ENCODE results near the gene CIDEA.
"Not testable (repeated sequence)": the region's sequence is repeated elsewhere in the genome, so short reads cannot be mapped to it uniquely, and the experiment has no call there.

Gene CIDEA

DNA sequence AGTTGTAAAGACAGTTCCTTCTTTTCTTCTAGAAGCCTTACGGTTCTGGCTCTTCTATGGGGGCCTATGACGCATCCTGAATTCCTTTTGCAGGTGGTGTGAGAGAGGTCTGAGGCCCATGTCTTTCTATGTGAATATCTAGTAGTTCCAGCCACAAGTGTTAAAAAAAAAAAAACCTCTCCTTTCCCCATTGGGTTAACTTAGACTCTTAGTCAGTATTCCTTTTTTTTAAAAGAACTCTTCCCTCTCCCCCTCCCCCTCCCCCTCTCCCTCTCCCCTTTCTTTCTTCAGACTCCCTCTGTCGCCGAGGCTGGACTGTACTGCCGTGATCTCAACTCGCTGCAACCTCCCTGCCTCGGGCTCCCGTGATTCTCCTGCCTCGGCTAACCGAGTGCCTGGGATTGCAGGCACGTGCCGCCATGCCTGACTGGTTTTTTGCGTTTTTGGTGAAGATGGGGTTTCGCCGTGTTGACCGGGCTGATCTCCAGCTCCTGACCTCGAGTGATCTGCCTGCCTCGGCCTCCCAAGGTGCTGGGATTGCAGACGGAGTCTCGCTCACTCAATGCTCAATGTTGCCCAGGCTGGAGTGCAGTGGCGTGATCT lies 11.4 kb upstream of the CIDEA start:
- no peak for DNase-seq

DNA sequence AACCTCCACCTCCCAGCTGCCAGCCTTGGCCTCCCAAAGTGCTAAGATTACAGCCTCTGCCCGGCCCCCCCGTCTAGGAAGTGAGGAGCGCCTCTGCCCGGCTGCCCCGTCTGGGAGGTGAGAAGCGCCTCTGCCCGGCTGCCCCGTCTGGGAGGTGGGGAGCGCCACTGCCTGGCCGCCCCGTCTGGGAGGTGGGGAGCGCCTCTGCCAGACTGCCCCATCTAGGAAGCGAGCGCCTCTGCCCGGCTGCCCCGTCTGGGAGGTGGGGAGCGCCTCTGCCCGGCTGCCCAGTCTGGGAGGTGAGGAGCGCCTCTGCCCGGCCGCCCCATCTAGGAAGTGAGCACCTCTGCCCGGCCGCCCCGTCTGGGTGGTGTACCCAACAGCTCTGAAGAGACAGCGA lies 10.9 kb upstream of the CIDEA start:
- DNase-seq: not testable (repeated sequence)

DNA sequence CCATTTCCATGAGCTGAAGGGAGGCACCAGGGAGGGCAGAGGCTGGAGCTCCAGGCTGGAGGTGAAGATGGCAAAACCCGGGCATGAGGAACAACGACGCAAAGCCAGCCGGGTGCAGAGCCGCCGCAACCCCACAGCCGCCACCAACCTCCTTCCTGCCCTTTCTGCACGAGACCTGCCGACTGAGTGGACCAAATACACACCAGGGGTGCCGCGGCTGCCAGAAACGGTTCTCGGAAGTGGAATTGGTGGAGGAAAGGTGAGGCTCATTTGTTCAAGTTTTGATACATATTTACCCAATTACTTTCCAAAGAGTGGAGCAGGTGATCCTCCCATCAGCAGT lies 8.4 kb upstream of the CIDEA start:
- DNase-seq: no peak

DNA sequence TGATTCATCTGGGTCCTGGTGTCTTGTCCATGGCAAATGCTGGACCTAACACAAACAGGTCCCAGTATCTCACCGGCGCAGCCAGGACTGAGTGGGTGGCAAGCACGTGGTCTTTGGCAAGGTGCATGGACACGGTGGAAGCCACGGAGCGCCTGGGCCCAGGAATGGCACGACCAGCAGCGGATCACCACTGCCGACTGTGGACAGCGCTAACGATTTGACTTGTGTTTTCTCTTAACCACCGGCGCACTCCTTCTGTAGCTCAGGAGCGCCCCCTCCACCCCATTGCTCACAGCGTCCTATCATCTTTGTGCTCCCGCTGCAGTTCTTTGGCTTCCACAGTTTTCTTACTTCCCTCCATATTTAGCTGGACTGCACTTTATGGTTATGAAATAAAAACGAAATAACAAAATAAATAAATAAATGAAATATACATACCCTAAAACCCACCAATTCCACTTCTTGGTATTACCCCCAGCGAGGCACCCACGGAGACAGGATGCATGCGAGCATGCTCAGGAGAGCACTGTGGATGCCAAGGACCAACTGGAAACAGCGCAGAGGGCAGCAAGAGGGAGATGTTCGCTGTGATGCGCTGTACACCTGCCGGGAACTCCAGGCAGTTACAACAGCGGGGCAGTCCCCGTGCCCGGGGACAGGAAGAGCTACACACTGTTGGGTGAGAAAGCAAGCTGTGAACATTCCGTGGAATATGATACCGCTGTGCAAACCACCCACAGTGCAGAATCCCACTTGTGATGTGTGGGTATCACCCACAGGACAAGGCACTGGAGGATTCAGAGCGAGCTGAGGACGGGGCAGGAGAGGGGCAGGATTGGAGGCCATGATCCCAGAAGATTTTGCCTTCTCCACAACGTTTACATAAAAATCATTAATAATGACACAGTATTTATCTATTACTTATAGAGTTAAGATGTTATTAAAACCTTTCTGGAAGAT lies 7.0 kb upstream of the CIDEA start:
- DNase-seq: no peak

DNA sequence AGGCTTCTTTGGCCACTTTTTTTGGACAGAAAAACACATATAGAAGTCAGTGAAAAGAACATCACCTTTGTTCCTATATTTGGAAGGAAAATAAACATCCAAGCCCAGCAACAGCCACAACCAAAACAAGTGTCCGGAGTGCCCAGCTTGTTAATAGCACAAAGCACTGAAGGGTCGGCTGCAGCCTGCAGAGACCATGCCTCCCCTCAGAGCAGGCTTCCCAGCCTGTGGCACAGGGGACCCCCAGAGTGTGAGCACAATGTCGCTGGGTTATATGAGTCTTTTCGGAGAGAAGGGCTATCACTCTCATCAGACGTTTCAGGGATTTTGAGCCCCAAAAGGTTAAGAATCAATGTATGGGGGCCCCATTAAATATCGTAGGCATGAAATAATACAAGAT lies 6.2 kb upstream of the CIDEA start:
- DNase-seq: no peak

DNA sequence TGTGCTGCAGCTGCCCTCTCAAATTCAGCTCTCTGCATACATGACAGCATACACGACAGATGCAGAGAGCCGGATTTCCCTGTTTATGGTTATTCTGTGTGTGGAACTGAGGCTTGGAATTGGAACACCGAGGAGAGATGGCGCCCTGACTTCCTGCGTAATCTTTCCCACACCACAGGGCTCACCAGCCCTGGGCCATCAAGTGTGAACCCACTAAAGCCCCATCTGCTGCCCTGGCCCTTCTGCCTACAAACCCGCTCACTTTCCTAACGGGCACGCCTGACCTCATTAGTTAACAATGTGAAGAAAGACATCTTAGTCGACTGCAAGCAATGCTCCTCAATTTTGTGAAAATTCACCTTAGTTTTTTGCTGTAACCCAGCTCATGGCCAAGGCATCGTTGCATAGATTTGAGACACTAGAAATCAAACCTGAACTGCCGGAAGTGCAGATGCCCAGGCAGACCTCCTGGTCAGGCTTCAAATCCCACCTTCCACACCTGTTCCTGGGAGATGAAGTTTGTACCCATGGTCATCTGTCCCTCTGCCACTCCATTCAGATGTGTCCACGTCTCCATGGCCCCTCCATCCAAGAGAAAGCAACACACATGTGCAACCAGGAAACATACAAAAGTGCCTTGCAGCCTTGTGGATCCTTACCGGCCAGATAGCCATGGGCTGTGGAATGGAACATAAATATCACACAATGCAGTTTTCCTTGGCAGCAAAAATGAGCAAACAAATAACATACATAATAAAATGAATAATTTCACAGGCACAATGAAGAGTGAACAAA lies 5.0 kb upstream of the CIDEA start:
- no peak for DNase-seq

DNA sequence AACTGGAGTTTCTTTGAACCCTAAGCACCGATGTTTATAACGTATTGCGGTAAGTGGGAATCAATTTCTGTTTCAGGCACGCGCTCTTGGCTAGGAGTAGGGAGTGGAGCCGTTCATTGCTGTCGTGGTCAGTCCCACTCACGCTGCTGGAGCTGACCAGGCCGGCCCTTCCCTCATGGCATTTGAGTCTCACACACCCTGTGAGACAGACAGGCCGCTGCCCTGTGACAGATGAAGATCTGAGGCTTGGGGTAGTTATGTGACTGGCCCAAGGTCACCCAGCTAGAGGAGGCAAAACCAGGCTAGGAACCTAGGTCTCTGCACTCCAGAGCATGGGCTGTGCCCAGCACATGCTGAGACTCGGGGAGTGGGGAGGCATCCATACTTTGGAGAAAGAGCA lies 2.9 kb upstream of the CIDEA start:
- DNase-seq: no peak

DNA sequence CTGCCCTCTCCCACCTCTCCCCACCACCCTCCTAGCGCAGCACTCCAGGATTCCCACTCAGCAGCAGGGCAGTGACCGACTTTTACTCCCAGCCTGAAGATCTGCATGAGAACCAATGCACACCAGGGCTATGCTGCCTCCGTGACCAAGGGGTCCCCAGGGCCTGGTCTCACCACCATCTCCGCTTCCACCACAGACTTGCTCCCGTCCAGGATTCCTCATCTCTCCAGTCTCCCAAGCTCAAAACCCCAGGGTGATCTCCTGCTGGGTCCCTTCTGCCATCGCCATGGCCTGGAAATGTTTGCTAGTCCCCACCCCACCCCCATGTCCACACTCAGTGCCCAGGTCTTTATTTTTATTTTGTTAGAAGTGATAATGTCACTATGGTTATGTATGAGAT lies 2.1 kb upstream of the CIDEA start:
- no peak for DNase-seq

DNA sequence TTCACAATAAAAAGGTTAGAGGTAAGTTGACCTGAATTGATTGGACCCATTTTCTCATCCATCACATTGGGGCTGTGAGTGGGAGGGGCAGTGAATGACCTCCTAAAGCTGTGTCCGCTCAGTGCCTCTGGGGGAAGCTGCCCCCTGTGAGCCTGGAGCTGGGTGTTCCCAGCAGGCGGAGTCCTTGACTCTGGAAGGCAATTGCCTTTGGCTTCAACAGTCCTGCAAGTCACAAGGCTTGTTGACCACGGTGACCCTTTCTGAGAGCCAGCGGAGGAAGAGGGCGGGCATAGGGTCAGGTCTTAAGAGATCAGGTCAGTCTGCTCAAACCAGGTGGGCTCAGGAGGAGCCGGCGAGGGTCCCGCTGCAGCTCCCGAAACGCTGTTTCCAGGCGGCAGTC lies 1.1 kb upstream of the CIDEA start:
- DNase-seq: no peak

DNA sequence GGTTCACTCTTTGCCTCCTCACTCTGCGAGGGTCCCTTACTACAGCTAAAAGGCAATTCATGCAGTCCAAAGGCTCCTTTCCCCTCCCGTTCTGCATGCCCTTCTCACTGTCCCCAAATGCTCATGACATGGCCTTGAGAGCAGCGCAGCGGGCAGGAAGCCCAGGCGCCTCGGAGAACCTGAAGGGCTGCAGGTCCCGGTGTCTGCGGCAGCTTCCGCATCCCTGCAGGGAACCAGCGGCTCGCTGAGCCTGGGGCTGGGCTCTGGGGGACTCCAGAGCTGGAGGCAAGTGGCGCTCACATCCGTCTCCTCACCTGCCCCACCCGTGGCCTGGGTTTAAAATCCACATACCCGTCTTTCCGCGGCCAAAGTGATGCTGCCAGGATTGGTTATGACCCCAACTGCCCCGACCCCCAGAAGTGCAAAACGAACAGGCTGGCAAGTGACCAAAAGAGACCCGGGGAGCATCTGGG lies 462 bp upstream of the CIDEA start:
- no peak for DNase-seq

DNA sequence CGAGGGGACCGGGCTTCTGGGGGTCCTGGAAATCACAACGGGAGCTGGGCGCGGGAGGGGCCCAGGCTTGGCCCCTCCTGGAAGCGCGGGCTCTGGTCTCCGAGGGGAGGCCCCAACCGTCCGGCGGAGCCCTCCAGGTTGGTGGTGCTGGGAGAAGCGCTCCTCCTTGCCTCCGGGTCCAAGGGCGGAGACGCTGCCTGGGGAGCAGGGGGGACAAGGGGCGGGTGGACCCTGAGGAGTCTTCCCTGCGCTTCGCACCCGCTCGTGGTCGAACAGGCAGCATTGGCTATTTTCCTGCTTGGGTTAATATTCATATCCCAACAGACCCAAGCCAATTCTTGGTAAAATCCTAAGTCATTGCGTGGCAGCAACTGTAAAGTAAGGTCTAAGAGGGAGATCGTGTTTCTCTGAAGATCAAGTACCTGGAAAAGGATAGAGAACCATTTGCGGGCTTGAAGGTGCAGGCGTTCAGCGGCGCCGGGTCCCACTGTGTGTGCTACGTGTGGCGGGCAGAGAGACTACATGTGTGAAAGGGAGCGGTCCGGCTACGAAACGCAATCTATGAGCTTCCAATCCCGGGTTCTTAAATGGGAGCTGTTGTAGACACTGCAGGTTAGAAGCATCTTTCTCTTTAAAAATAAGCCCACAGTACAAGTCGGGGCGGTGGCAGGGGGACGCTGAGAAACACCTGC lies 805 bp downstream of the CIDEA start:
- no peak for DNase-seq

DNA sequence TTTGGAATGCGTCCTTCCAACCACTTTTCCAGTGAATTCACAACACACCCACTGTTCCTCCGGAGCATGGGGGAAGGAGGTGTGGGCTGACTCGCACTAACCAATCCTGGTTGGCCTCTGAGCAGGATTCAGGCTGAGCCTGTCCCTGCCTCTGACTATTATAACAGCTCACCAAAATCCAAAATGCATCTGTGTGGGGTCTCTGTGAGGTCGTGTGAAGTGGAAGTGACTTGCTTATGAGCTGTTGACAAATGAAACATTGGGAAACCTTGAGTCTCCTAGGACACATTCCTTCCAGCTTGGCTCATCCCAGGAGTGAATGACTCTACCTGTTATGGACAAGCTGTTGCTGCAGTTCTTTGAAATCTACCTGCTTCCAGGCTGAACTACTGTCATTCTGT lies 1.5 kb downstream of the CIDEA start:
- DNase-seq: no peak

DNA sequence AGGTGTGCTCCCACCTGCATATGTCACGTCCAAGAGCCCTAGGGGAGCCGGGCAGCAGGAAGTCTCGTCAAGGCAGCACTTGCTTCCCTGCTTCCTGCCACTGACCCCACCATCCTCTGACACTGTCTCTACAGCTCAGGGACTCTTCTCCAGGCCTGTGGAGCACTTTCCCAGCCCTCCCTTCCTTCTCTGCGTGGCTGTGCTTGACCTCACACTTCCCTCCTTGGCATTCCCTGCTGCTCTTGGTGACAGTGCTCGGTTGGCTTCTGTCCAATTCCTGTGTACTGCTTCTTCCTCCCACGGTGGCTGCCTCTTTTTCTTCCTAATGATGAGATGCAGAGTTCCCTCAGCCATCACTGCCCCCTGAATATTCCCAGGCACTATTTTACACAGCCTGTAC lies 2.8 kb downstream of the CIDEA start:
- no peak for DNase-seq

DNA sequence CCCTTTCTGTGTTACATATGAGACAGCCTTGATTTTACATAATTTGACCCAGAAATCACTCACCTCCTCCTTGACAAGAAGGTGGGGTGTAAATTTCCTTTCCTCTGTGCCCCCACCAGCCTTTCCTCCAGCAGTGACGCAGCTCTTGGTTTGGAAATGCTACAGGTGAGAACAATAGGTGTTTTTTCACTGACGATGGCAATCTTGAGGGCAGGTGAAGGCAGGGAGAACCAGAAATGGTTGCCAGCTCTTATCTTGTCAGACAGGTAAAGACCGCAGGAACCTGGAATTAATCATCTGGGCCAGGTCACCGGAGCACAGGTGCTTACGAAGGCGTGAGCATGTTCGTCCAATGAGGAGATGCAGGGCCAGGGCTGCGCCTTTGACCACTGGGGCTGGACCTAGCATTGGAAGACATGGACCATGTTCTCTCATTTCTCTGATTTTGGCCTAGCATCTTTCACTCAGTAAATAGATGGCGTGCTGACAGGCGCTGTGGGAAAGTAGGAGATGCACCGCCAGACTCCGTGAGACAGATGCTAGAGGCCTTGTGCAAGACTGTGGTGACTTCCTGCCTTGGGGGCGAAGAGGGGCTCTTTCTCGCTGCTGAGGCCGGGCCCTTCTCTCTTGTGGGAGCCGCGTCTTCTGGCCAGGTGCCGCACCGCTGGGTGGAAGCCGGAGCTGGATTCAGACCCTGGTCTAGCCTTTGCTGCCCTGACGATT lies 4.0 kb downstream of the CIDEA start:
- DNase-seq: no peak

DNA sequence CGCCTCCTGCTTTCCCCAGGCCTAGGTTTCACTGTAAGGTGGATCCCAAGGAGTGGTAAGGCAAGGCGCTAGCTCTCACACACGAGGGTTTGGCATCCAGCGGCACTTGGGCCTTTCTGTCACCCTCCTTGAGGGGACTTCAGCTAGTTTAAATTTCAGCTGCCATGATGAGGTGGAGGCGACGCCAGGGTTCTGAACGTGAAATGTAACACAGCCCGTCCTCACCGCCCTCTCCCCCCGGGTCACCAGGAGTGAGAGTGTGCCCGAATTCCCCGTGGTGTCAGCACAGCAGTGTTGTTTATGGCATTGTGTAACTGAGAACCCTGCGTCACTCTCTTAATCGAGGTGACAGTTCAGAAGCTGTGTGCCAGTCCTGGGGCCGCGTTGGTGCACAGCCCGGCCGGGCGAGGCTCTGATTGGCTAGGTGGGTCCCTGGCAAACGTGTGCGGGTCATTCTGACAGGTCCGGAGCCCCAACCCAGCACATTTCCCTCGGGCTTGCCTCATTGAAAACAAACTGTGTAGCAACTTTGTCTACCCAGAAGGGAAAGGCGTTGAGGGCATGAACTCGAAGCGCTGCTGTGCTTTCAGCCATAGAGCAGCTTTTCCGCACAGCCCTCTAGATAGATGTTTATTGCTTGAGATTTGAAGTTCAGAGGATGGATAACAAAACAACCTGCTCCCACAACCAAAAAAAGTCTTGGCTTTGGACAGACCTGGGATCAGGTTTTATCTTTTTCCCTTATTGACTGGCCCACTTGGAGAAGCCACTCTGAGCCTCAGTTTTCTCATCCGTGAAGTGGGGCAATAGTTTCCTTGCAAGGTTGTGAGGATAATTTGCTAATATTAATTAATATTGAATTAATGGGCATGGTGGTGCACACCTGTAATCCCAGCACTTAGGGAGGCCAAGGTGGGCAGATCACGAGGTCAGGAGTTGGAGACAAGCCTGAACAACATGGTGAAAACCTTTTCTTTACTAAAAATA lies 4.9 kb downstream of the CIDEA start:
- DNase-seq: no peak

DNA sequence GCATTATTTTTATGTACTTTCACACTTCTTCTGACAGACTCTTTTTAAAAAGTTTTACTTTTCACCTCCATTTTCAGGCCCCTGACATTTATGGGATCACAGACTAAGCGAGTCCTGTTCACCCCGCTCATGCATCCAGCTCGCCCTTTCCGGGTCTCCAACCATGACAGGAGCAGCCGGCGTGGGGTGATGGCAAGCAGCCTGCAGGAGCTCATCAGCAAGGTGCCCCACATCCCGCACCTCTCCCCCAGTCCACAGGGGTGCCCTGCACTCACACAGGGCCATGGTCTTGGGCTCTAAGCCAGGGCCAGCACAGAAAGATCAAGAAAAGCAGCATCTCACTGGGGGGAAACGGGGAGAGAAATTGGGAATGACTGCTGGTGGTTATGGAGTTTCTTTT lies 8.6 kb downstream of the CIDEA start:
- DNase-seq: no peak

DNA sequence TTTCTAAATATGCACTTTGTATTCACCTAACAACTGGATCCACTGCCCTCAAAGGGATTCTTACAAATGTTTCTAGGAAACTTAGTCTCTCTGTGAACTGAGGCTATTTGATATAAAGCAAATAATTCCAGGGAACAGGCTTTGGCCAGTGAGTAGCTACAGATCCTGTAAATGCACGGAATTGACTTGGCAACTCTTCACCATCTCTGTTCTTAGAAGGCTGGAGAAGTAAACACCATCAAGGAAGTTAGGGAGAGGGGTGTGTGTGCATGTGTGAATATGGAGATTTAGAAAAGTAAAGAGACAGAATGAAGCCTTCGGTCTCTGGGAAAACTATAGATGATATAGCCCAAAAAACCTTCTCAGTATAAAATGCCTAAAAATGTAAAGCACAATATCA lies 10.7 kb downstream of the CIDEA start:
- no peak for DNase-seq

DNA sequence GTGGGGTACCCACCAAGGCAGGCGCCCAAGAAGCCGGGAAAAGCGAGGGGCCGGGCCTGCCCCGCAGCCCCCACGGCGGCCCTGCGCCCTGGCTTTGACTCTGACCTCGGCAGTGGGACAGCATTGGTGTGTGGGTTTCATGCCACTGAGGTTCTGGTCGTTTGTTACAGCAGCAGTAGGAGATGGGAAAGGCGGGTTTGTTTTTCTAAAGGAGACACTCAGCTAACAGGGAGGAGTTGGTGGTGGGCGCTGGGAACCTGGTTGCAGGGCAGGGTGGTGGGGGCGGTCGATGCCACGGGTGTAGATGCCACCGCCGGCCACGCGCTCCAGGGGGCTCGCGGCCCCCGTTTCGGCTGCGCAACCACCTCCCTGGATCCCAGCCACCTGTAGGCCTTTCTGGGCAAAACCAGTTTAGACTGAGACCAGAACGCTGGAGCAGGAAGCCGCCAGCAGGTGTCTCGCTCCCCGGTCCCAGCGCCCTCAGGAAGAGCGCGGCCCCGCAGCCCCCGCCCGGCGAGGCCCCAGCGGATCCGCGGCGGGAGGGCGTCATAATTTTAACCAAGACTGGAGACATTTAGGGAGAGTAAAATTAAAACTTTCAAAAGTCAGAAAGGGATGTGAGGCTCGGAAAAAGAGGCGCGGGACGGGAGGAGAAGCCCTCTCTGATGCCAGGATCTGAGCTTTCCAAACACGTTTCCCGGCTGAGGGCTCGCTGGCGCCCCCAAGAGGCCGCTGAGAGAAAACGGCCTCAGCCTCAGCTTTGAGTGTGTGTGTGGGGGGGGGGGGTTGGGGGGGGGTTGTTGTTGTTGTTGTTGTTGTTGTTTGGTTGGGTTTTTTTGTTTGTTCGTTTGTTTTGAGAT lies 17.4 kb downstream of the CIDEA start:
- peak; percentile 33 for DNase-seq

DNA sequence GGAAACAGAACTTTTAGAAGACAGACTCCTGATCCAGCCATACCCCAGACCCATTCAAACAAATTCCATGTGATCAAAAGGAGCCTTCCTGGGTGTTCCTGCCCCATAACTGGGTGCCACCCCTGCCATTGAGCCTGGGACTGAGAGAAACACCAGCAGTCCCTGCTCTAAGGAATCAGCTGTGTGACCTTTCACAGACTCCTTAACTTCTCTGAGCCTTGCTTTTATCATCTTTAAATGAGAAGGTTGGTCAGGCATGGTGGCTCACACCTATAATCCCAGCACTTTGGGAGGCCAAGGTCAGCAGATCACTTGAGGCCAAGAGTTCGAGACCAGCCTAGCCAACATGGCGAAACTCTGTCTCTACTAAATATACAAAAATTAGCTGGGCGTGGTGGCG lies 20.6 kb downstream of the CIDEA start:
- no peak for DNase-seq
